Umbilical cord (tissue), 1 donor: ENCODE data around the gene MSN. TPM values are rescaled to one million over a fixed set of nuclear protein-coding genes. Genes with fewer than 3 reads are reported as not detected.

Experiments
- total RNA-seq: library from RNA; depleted of rRNA; stranded (reverse); fragments of >200 nt; gene quantifications from one replicate; pipeline ENCODE4 v1.2.3, GENCODE V29; 2014; ENCODE audit warnings: low replicate concordance; ENCODE audit not compliant: insufficient read depth

The MSN gene
- total RNA-seq, 1 donor from 2014 or later: 116 TPM

Other genes with a start within 250 kb of the MSN start
- gene LAS1L, start 132.9 kb upstream of the MSN start, total RNA-seq: 22.9 TPM